Stimulated activated naive CD8-positive, alpha-beta T cell treated with anti-CD3 and anti-CD28 coated beads, Interleukin-15, Interleukin-2, amounts not matched to agents 100 U/mL and 50 U/mL, for 24 hours (primary cell): ENCODE measurements around the gene LSM3.
"Not testable (repeated sequence)": the region's sequence is repeated elsewhere in the genome, so short reads cannot be mapped to it uniquely, and the experiment has no call there.

ENCODE experiments used
- ATAC-seq: fragments of 150-1000 bp; cut with Tn5 transposase; one replicate; pipeline ENCODE4 v1.10.0; 2021
- DNase-seq: peaks from one replicate; pipeline ENCODE4 v3.0.0; 2021

LSM3 gene

GRCh38 chr3:14222457-14222856, 43.8 kb downstream of the LSM3 start:
- DNase-seq (no peak), ATAC-seq (no peak)

- ATAC-seq = no peak
- no peak for DNase-seq
Measured at GRCh38 chr3:14222900-14223594, 44.4 kb downstream of the LSM3 start.

GRCh38 chr3:14223595-14223994, 45.0 kb downstream of the LSM3 start:
- ATAC-seq (no peak), DNase-seq (no peak)

DNA sequence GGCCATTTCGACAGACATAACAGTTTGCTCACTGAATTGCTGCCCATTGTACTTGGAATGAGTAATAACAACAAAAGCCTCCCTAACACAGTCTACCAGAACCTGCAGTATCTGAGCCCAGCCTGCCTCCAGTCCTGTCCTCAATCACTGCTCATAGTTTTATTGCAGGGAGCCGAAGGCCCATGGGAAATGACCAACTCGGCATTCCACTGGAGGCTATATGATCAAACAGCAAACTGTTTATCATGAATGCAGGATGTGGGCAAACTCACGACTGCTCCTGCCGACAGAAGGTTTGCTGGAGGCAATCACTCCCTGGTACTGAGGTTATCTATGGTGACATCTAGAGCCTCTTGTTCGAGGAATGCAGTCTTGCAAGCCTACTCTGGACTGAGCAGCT, 46.3 kb downstream of the LSM3 start:
- ATAC-seq (no peak), DNase-seq (no peak)

GRCh38 chr3:14225421-14225820, 46.8 kb downstream of the LSM3 start:
- DNase-seq = no peak

DNA sequence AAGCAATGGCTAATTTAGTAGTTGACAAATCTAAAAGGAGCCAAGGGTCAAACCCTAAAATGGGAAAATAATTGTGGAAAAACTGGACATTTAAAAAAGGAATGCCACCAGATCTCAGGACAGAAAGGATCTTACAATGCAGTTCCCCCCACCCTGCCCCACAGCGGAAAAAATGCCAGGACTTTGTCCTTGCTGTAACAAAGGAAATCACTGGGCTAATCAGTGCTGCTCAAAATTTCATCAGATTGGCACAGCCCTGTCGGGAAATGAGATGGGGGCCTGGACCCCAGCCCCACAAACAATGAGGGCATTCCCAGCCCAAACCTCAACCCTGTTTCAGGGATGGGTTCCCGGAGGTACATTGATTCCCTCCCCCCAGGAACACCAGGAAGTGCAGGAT, 47.7 kb downstream of the LSM3 start:
- not testable (repeated sequence) for ATAC-seq

More at GRCh38 chr3:14225421-14225820, 46.8 kb downstream of the LSM3 start:
- ATAC-seq = no peak

DNA sequence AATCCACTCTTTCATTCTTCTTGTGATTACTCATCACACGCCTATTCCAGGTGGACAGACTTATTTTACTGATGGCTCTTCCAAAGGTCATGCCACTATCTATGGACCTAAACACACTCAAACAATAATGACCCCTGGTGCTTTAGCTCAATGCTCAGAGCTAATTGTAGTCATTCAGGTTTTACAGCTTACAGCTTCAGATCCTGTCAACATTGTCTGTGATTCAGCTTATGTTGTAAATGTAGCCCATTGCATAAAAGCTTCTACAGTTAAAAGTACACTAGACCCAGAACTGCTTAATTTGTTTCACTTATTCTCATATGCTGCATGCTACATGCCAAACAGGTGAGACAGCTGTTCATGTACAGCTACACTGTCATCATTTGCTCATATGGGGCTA, 49.2 kb downstream of the LSM3 start:
- DNase-seq (no peak), ATAC-seq (no peak)

More for the DNA sequence above, 47.7 kb downstream of the LSM3 start:
- DNase-seq = not testable (repeated sequence)

GRCh38 chr3:14228681-14229470, 50.3 kb downstream of the LSM3 start:
- no peak for ATAC-seq
- no peak for DNase-seq

DNA sequence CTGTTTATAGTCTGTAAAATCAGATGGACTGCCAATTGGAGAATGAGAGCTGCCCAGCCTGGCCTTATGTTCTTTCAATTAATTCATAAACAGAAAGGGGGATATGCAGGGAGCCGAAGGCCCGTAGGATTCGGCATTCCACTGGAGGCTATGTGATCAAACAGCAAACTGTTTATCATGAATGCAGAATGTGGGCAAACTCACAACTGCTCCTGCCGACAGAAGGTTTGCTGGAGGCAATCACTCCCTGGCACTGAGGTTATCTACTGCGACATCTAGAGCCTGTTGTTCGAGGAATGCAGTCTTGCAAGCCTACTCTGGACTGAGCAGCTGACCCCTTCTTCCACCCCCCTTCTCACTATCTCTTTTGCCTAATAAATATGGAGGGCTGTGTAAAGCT, 51.1 kb downstream of the LSM3 start:
- not testable (repeated sequence) for ATAC-seq, DNase-seq

- DNase-seq (no peak), ATAC-seq (no peak)
Measured at GRCh38 chr3:14230729-14231128, 52.1 kb downstream of the LSM3 start.

DNA sequence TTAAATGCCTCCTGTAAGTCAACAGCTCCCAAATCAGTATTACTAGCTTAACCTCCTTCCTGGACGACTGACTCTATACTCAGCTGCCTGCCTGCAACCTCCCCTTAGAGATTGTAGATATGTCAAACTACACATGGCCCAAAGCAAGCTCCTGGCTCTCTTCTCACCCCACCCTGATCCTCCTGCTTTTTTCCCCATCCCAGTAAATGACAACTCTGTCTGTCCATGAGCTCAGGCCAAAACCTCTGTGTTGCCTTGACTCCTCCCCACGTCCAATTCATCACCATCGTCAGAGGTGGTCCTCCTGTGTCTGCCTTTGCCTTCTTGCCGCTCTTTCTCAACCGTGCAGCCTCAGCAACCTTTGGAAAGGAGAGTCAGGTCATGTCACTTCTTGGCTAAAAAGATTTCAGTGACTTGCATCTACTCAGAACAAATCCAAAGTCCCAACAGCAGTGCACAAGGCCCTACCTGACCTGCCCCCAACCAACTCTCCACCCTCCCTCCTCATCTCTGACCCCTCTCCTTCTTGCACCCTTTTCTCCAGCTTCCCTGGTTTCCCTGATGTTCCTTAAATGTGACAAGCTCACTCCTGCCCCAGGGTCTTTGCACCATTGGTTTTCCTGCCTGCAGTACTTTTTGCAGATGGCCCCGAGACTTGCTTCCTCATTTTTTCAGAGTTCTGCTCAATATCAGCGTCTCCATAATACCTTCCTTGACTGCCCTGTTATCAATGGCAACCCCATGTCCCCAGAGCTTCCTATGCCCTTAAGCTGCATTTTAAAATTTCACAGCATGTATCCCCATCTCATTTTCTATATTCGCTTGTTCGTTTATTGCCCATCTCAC, 52.8 kb downstream of the LSM3 start:
- DNase-seq = no peak
- ATAC-seq = no peak

GRCh38 chr3:14231998-14232501, 53.4 kb downstream of the LSM3 start:
- no peak for DNase-seq
- no peak for ATAC-seq

DNA sequence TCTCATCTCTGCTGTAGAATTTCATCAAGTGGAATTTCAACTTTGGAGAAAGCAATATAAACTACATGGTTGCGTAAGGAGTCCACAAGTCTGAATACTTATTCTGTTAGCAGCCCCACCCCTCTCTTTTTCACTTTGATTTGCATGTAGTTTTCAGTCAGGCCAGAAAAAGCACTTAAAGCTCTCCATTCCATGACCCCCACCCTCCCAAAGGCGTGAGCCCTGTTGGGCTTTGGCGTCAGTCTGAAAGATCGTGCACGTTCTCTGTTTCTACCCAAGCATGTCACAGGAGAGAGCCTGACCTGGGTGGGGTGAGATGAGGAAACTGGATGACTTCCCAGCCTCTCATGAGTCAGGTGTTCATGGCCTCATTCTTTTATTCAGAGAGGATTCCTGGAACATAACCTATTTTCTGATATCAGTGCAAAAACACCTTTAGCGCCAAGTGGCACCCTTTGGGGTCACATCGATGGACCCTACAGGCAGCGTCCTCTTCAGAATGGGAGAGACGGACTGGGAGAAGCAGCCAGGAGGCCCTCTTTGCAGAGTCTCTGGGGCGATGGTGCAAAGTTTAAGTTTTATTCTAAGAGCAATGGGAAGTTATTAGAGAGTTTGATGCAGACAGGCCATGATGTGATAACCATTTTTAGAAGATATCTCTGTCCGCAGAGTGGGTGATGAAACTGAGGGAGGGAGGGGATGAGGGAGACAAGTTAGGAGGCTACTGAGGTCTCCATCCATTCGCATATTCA, 55.8 kb downstream of the LSM3 start:
- DNase-seq (no peak), ATAC-seq (no peak)

GRCh38 chr3:14235003-14235911, 56.6 kb downstream of the LSM3 start:
- ATAC-seq (peak; percentile 32), DNase-seq (no peak)

GRCh38 chr3:14235912-14236295, 57.3 kb downstream of the LSM3 start:
- DNase-seq (no peak), ATAC-seq (no peak)

DNA sequence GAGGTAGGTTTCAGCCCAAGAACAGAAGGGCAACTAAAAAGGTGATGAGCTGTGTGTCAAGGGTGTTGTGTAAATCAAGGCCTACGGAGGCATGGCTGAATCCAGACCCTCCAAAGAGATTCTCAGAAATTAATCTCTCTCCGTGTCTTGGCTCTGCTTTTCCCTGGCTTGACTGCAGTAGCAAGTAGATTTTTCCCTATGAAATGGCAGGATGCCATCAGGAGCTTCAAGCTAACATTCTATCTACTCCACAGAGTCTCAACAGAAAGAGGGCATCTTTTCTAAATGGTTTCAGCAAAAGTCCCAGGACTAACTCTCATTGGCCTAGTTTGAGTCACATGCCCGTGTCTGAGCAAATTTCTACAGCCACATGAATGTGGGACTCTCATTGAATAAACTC, 58.3 kb downstream of the LSM3 start:
- DNase-seq (no peak), ATAC-seq (no peak)

GRCh38 chr3:14237457-14237856, 58.8 kb downstream of the LSM3 start:
- no peak for ATAC-seq
- no peak for DNase-seq

- ATAC-seq = no peak
- DNase-seq = no peak
Measured at GRCh38 chr3:14238356-14238755, 59.7 kb downstream of the LSM3 start.

DNA sequence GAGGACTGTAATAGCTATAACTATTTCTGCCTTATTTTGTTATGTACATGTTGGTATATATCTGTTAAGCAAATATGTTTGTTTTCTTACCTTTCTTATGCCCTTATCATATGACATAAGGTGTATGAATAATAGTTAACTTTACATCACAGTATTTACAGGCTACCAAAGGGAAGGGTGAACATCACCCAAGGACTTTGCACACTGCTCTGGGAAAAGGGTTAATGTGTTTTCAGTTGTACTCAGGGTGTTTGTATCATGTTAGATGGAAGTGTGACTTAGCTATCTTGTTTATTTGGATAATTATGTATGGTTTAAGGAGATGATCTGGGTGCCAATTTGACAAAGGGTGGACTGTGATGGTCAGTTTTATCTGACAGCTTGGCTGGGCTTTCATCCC, 60.3 kb downstream of the LSM3 start:
- no peak for ATAC-seq

GRCh38 chr3:14239940-14240339, 61.3 kb downstream of the LSM3 start:
- ATAC-seq (no peak), DNase-seq (no peak)

More for the DNA sequence above, 60.3 kb downstream of the LSM3 start:
- no peak for DNase-seq

- DNase-seq = no peak
- ATAC-seq = no peak
Measured at GRCh38 chr3:14240366-14240765, 61.7 kb downstream of the LSM3 start.
